HG03565 (cell line): Measurements from ENCODE around the gene SUGT1.

ENCODE experiments used
- ATAC-seq: cut with Tn5 transposase; IDR thresholded peaks from one replicate; pipeline ENCODE4 v1.9.1; 2021; ENCODE audit warnings: mild to moderate bottlenecking, moderate library complexity; ENCODE audit not compliant: unreplicated experiment

The SUGT1 gene

DNA sequence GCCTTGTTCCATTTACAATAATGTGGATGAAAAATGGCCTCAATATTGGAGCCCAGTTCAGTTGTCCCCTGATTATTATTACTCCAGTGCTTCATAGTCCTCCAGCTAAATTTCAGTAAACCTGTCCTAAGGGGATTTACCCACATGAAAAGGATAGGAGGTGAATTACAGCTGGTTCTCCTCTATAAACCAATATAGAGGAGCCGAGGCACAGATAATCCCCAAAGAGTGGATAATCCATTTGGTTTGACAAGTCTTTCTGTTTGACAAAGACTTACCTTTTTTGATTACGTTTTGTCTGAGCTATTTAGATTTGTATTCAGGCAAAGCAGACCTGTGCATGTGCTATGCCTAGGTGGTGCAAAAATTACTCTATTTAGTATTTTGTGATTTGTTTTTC lies 84.3 kb downstream of the SUGT1 start:
- ATAC-seq = no peak

- ATAC-seq = no peak
These were observed 84.8 kb downstream of the SUGT1 start for GRCh38 chr13:52737451-52737850.

DNA sequence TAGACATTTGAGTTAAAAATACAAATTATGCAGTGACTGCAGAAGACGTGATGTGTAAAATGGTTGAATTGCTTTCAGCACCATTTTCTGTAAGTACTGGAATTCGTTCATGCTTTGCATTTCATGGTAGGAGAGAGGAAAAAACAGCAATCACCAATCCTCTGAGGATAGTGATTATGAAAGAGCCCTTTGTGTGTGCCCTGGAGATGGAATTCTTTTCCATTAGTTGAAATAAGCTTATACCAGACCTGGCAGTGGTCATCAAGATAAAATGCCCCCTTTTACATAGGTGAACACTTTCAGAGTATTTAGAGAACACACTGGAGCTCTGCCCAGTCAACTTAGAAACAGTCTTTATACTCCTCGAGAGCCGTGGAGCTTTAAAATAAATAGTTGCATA lies 85.3 kb downstream of the SUGT1 start:
- no peak for ATAC-seq

DNA sequence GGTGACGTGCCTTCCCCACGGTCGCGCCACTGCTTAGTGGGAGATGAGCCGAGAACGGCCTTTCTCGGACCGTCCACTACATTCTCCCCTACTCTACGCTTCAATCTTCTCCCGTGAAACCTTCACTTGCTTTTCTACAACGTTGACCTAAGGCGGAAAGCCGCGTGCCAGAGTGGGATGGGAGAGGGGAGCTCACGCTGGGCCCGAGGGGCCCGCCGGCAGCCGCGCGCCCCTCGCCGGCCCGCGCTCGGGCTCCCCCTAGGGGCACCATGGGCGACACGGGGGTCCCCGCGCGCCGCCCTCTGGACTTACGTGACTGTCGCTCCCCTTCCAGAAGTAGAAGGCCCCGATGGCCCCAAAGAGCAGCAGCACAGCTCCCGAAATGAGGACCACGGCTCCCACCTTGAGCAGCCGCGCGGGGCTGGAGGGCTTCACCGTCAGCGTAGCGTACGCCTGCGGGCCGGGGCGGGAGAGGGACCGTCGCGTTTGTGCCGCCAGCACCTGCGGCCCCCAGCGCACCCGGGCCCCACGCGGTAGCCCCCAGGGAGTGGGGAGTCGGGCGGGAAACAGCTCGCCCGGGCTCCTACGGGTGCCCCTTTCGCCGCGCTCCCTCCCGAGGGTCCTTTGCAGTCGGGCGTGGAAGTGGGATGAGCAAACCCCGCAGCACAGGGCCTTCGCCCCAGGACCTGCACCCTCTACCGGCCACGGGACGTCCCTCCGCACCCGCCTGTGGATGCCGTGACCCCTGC lies 86.3 kb downstream of the SUGT1 start:
- ATAC-seq = no peak

DNA sequence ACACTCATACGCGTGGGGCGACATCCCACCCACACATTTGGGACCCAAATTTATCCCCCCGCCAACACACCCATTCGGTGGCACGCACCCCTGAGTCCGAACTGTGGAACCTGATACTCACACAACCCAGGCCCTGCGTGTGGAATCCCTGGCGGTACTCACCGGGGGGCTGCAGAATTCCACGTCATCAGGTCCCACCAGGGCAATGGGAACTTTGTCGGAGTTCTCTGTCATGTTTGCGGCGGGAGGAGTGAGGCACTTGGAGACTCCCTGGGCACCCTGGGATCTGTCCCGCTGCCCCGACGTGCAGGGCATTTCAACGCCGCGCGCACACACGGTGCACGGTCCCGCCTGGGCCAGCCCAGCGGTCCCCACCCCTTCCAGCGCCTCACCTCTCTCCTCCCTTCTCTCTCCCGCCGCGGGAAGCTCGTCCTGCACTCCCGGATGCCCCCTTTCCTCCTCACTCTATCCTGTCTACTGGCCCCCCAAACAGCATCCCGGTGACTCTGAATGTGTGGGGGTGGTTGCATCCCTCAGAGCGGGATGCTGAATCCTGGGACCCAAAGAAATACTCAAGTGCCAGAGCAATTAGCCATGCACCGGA lies 86.9 kb downstream of the SUGT1 start, which contains the start of gene CNMD:
CNMD (minus strand) TSS at position 353 of the 604 bp plus-strand sequence; CDS start at position 234, 119 bp downstream.
- no peak for ATAC-seq

DNA sequence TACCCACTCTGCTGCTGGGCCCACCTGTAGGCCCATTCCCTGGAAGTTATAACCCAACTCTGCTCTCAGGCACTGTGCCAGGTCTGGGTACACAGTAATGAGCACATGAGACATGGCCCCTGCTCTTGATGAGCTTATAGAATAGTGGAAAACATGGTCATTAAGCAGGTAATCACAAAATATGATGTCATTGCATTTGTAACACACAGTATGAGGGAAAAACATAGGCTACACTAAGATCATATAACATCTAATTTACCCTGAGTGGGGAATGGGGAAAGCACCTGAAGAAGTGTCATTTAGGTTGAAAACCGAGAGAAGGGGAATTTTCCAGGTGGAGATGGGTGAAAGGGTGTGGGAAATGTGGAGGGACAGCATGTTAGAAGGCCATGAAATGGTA lies 90.9 kb downstream of the SUGT1 start:
- no peak for ATAC-seq

DNA sequence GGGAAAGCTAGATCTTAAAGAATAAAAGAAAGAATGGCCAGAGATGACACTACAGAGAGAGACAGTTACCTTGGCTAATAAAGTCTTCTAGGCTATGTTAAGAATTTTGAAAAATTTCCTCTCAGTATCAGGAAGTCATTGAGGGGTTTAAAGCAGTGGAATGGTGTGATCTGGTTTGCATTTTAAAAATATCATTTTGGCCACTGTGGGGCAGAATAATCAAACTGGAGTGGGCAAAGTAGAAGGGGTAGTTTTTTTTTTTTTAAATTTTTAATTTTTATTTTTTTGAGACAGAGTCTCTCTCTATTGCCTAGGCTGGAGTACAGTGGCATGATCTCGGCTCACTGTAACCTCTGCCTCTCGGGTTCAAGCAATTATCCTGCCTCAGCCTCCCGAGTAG lies 91.4 kb downstream of the SUGT1 start:
- no peak for ATAC-seq

GRCh38 chr13:52744842-52745375 lies 92.3 kb downstream of the SUGT1 start:
- ATAC-seq = no peak

DNA sequence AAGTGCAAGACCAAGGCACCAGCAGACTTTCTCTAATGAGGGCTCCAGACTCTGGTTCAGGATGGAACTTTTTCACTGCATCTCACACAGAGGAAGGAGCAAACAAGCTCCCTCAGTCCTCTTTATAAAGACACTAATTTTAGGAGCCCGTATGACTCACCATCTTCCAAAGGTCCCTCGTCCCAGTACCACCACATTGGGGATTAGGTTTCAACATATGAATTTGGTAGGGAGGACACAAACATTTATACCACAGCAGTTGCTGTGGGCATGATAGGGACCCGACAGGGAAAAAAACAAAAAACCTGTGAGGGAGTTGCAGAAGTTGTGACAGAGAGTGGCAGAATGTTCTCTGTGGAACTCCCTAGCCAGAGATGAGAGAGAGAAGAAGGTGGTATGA lies 93.5 kb downstream of the SUGT1 start:
- ATAC-seq = no peak

DNA sequence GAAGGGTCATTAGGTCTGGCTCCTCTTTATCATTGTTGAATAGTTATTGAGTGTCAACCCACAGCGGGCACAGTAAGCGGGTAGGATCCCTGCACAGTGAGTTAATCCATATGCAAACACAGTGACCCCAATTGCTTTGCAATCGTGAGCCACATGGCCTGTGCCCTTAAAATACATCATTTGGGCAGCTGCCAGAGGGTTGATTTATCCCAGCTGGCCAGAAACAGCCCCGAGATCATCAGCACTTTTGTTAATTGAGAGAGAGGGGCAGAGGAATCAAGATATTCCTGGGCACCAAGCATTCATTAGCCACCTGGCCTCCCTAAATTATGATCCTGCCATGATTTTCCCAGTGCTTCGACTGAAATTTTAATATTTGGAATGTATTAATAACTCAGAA lies 96.8 kb downstream of the SUGT1 start:
- ATAC-seq = no peak
